Activated naive CD4-positive, alpha-beta T cell (primary cell): ENCODE measurements around the gene HS2ST1.
A peak's percentile ranks its signal among the peaks of the same experiment; 100 is the strongest.

ENCODE experiments used
- DNase-seq, 4 experiments: peaks; one replicate each; lab custom pipeline; 2025; lab: John Stamatoyannopoulos, UW

Gene HS2ST1

GRCh38 chr1:87113313-87113712, 198.9 kb downstream of the HS2ST1 start:
- no peak for DNase-seq

GRCh38 chr1:87115317-87115890, 201.0 kb downstream of the HS2ST1 start:
- no peak for DNase-seq

GRCh38 chr1:87115891-87116290, 201.5 kb downstream of the HS2ST1 start:
- no peak for DNase-seq

- DNase-seq: no peak
Measured at GRCh38 chr1:87117761-87118368, 203.4 kb downstream of the HS2ST1 start.

DNA sequence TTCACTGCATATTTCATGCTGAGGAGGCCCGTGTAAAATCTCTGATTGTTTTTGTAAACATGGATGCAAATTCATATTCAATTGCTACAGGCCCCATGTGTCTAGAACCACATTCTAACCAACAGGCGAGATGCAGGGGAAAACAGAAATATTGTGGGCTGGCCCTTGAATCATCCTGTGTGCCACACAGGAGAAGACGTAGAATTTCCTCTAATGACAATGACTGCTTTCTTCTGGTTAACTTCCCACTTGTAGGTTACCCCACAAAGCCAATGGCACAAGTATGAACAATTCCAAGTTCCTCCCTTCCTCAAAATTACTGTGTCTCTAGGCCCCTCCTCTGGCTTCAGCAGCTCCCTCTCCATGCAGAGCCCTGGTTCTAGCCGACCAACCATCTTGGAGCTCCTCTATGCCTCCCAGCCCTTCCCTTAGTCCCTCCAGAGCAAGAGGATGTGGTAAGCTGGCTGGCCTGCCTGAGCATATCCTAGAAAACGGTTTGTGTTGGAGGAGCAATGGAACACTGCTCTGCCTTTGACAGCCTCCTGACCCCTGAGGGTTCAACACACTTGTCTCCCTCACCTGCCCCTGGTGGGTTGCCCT, 205.2 kb downstream of the HS2ST1 start:
- no peak for DNase-seq

- no peak for DNase-seq
Measured at GRCh38 chr1:87120779-87121178, 206.3 kb downstream of the HS2ST1 start.

- no peak for DNase-seq
Measured at GRCh38 chr1:87121711-87122163, 207.3 kb downstream of the HS2ST1 start.

- no peak for DNase-seq
Measured at GRCh38 chr1:87122243-87122642, 207.8 kb downstream of the HS2ST1 start.

- no peak for DNase-seq
Measured at GRCh38 chr1:87123610-87124009, 209.2 kb downstream of the HS2ST1 start.

- DNase-seq: no peak
Measured at GRCh38 chr1:87126886-87127505, 212.6 kb downstream of the HS2ST1 start.

DNA sequence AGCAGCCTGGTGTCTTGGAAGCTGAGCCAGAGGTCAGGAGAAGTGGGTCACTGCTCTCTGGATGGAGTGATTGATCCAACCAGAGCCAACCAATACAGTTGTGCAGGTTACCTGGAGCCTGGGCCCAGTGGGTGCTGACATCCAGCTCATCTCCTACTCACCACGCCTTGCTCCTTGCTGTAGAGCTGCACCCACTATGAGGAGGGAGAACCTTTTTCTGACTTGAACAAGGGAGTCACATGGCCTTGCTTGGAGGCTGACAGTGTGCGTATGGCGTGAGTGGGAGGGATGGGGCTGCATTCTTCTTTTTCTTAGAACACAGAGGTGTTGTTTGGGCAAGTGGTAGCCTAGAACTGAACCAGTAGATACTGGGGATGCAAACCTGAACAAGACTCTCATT, 213.1 kb downstream of the HS2ST1 start:
- no peak for DNase-seq

GRCh38 chr1:87129038-87129437, 214.6 kb downstream of the HS2ST1 start:
- DNase-seq: no peak

GRCh38 chr1:87129606-87130005, 215.2 kb downstream of the HS2ST1 start:
- DNase-seq: no peak

- DNase-seq: no peak
Measured at GRCh38 chr1:87130438-87130837, 216.0 kb downstream of the HS2ST1 start.

- peak; percentile 39 to 60 (median 47) for DNase-seq
Measured at GRCh38 chr1:87131809-87132283, 217.4 kb downstream of the HS2ST1 start.

- no peak for DNase-seq
Measured at GRCh38 chr1:87132284-87132870, 217.9 kb downstream of the HS2ST1 start.

DNA sequence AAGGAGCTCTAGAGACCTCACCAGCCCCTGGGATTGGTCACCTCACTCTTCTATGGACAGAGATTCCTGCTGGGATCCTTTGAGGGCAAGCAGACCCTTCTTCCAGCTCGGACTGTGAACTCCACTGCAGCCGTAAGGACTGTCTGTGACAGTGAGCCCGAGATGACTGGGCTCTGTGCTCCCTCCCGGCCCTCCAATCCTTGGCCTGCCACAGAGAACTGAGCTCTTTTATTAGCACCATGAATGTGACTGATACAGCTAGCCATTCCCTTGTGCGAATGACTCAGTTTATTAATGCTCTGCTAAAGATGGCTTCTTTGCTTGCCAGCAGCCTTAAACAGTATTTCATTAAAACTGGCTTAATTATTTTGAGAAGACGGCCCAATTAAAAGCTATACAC, 219.6 kb downstream of the HS2ST1 start:
- DNase-seq: no peak

DNA sequence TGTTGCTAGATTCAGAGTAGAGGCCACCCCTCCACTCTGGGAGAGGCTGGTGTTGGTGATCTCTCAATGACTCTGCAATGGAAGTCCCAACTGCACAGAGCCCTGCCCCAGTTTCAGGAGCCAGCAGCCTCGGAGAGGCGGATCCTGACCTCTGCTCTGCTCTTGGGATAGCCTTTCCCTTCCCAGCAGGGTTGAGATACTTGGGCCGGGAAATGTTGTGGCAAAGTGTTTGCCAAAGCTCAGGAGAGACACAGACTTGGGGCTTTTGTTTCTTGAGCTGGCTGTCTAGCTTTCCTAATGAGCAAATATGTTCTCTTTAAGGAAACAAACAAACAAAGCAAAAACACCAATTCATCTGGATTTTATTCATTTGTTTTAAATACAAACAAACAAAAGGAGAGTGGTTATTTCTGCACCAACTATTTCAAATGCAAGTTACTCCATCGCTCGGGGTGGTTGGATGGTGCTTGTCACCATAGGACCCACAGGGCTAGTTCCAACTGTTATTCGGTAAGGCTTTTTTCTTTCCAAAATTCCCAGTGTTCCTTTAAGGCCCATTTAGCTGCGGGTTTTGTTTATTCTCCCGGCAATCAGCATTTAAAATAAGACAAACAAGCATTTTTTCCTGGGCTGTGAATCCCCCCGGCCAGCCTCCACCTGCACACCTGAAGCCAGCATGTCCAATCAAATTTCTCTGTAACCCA, 220.3 kb downstream of the HS2ST1 start:
- no peak for DNase-seq

DNA sequence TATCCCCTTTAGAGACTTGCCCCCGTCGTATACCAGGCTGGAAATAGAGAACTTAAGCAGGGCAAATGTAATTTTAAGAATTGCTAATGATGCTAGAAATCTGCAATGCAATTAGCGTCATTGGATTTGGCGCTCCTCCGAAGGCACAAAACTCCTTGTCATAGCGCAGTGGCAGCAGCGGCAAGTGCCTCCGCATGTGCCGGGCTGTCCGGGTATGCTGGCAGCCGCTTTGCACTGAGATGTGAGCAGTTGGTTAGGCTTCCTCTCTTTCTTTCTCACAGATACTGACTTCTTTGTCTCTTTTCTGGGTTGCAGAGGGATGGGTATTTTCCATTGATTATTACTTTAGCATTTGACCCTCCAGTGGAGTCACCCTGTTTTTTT, 220.9 kb downstream of the HS2ST1 start:
- no peak for DNase-seq

DNA sequence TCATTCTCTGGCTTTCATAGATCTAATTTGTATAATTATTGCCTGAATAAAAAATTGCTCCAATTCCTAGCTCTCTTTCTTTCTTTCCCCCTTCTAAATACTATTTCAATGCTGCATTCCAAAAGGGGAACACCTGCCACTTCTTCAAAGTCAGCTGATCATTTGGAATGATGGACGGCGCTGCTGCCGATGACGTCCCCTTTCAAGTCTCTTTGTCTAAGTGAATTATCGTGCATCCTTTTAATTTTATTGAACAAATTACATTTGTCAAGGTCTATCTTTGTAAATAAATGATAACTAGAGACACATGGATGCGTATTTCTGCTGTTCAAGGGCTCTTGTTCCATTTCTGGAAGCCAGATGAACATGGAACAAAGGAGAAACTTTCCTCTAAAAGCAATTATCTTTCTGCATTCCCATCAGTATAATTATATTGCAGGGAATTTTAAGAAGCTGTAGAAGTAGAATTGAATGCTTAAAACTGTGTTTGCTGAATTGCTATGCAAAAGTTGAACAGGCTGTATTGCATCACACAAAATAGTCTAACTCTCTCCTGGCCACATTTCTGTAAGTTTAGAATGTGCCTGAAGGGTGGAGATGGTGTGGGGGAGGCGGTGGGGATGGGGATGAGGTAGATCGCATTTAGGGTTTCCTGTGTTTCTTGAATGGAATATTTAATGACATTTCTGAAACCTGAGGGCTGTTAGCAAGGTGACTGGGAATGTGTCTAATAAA, 222.3 kb downstream of the HS2ST1 start:
- DNase-seq: no peak

DNA sequence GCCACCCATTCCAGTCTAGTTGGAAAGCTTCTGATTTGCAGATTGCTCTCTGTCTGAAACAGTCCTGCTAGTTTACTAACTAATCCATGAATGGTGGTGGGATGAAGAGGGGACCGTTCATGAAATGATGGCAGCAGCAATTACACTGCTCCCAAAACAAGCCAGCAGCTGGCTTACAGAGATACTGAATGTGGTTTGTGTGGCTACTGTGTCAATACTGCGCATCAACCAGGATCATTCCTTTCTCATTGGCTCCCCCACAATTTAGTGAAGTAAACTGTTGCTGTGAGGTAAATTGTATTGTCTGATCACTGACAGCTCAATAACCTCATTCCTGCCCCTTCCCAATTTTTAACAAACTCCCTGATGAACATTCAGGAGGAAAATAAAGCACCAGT, 222.9 kb downstream of the HS2ST1 start:
- DNase-seq: no peak
